ENCODE measurements around the gene UQCR10.
"Not testable (repeated sequence)": the region's sequence is repeated elsewhere in the genome, so short reads cannot be mapped to it uniquely, and the experiment has no call there.

The UQCR10 gene

DNA sequence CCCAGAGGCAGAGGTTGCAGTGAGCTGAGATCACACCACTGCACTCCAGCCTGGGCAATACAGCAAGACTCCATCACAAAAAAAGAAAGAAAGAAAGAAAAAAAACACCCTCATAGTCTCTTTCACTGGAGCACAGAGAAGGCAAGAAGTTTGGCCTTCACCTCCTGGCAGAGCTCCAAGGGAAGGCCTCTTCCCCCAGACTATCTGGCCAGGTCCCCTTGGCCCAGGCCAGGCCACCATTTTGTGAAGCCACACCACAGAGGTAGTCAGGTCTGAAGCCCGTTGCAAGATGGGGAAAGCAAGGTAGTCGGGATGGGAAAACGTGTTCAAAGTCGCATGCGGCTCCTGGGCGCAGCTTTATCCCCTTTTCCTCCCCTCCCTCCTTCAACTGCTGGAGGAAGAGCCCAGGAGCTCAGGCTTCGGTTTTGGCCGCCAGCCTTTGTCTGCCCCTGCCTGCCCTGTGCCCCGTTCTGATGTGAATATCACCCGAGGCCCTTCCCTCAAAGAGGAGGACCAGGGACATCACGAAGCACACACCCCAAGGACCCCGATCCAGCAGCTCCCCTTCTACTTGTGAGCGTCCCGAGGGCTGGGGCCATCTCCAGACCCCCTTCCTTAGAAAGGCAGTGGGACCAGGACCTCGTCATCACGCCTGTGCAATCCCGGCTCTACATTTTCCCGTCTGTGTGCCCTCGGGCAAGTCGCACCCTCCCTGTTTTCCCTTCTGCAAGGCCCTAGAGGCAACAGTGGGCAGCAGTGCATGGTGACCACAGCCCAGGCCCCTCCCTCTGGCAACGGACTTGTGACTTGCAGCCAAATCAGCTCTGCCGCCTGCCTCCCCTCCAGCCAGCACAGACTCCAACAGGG is 29.7 kb upstream of the UQCR10 start:
- DNase-seq, result no peak

DNA sequence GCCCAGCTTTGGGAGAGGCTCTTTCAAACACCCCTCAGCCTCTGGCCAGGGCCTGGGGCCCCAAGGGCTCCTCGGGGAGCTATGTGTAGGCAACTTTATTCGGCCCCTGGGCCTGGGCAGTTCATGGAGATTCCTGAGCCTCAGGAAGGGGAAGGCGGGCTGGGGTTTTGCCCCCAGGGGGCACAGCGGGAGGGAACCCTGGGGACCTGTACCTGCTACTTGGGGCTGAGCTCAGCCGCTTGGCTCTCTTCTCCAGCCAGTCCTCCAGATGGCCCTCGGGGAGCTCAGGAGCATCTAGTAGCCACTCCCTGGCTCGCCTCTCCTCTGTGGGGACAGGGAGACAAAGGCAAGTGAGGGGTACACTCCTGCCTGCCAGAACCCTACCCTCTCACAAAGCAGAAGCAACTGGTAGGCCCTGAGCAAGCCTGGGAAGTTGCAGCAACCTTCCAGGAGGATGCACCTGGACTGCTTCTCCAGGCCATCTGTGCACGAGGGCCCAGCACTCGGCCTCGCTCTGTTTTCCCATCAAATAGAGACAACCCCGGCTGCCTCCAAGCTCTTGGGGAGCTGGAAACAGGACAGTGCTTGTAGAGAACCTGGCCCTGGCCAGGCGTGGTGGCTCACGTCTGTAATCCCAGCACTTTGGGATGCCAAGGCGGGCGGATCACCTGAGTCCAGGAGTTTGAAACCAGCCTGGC is 28.9 kb upstream of the UQCR10 start:
- no peak for DNase-seq

DNA sequence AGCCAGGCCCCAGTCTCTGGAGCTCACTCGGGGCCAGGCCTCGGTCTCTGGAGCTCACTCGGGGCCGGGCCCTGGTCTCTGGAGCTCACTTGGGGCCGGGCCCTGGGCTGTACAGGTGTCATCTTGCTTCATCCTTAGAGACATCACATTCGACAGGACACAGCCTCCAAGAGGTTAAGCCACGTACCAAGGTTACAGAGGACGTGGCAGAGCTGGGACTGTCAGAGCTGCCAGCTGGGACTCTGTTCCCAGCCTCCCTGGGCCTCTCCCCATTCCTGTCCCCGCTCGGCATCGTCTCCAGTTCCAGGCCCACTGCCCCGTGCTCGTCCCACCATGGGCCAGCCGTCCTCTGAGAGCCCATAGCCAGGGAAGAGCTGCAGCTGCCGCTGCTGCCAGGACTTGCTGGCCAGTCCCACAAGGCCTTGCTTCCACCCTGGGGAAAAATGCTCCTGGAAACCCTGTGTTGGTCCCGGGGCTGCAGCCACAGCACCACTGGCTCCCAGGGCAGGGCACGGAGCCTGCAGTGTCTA is 27.8 kb upstream of the UQCR10 start:
- DNase-seq, result no peak

DNA sequence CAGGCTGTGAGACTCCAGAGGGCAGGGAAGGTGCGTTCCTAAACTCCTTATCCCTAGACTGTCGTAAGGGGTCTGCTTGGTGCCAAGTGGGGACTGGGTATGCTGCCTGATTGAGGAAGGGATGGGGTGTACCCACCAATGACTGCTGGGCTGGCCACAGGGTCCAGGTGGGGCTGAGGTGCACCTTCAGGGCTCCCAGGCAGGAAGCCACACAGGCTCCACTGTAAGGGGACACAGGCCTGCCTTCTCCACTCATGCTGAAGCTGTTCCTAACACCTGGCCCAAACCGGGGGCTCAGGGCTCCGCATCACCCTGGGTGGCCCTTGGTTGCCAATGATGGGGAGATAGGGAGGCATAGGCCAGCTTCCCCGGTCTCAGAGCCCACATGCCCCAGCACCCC is 27.0 kb upstream of the UQCR10 start:
- DNase-seq, result no peak

DNA sequence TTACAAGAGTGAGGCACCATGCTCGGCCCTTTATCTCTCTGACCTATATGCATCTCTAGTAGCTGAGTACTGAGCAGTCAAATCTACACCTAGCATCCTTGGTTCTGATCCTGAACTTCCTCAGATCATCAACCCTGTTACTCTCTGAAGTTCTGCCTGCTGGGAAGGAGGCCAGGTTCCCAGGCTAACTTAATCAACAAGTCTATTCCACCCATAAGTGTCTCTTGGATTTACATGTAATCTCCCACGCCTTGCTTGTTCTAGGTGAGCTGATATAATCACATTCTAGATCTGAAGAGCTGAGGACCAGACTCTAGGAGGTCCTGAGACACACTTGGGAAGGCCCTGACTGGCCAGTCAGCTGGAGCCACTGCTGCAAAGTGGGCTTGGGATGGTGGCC is 25.2 kb upstream of the UQCR10 start:
- DNase-seq, result no peak

DNA sequence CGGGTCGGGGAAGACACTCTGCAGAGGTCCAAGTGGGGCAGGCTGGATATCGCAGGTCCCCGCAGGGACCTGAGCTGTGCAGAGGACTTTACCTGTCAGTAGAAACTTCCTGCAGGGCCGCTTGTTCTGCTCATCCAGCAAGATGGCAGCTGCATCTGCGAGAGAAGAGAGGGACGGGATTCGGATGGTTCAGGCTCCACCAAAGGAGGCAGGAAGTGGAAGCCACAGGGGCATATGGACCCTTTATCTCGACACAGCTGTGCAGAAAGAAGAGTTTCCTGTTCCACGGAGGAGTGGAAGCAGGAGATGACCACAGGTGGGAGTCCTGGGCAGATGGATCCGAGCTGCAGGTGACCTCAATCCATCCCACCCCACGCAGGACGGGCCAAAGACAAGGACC is 24.8 kb upstream of the UQCR10 start:
- no peak for DNase-seq

DNA sequence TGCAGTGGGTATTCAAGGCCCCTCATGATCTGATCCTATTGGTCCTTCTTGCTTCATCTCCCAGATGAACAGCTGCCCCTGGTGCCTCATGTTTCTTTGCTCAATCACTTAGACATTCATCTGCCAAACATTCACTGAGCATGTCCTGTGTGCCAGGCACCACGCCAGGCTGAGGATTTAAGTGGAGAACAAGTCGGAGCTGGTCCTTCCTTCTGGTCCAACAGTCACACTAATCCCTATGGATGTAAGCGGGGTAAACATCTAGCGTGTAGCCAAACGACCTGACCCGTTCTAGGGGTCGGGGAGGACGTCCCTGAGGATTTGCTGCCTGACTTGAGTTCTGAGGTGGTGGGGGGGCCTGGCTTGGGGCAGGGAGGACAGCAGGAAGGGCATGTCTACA is 22.3 kb upstream of the UQCR10 start:
- no peak for DNase-seq

DNA sequence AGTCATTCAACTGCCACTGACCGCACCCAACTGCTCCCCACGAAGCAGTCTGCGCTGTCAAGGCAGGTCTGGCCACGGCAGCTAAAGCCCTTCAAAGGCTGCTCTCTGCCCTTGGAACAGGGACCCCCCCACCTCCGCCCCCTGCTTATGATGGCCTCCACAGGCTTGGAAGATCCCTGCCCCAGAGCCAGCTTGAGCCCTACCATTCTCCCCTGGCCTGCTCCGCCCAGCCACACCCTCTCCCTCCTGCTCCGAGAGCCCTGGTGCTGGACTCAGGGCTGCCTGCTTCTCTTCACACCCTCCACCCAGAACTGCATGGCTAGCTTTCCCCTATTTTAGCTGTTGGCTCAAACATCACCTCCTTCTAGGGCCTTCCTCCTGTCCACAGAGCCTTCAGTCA is 19.3 kb upstream of the UQCR10 start:
- DNase-seq, result no peak

DNA sequence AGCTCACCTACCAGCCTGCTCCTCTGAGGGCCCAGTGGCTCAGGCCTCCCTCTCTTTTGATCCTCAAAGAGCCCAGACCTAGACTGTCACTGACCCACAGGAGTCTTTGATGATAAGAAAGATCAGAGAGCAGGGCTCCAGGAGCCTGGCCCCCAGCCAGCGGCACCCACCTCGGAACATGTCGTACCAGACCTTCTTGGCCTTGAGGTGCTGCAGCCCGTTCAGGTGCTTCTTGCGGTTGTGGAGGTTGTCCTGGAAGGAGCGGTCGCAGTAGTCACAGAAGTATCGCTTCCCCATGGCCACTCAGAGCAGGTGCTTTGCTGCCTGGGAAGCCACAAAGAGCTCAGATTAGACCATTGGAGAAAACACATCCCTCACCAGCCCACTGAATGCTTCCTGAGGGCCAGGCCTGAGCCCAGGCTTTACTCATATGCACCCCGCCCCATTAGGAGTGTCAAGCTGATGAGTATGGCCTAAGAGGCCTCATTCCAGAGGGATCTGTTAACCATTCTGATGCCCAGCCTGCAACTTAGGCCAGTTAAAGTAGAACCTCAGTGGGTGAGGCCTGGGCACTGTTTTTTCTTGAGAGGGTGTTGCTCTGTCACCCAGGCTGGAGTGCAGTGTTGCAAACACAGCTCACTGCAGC is 18.8 kb upstream of the UQCR10 start:
- no peak for DNase-seq

DNA sequence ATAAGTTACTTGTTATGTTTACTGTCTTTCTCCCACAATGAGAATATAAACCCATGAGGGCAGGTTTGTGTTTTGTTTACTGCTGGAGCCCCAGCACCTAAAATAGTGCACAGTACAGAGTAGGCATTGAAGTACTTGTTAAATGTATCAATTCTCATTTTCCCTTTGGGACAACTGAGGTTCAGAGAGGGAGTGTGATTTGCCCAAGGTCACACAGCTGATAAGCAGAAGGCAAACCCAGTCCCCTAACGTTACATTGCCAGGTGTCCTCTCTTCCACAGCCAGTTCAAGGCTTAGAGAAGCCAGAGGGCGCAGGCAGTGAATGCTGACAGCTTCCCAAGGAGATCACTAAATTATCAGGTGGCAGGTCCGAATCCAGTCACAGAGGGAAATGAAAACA is 17.1 kb upstream of the UQCR10 start:
- no peak for DNase-seq

DNA sequence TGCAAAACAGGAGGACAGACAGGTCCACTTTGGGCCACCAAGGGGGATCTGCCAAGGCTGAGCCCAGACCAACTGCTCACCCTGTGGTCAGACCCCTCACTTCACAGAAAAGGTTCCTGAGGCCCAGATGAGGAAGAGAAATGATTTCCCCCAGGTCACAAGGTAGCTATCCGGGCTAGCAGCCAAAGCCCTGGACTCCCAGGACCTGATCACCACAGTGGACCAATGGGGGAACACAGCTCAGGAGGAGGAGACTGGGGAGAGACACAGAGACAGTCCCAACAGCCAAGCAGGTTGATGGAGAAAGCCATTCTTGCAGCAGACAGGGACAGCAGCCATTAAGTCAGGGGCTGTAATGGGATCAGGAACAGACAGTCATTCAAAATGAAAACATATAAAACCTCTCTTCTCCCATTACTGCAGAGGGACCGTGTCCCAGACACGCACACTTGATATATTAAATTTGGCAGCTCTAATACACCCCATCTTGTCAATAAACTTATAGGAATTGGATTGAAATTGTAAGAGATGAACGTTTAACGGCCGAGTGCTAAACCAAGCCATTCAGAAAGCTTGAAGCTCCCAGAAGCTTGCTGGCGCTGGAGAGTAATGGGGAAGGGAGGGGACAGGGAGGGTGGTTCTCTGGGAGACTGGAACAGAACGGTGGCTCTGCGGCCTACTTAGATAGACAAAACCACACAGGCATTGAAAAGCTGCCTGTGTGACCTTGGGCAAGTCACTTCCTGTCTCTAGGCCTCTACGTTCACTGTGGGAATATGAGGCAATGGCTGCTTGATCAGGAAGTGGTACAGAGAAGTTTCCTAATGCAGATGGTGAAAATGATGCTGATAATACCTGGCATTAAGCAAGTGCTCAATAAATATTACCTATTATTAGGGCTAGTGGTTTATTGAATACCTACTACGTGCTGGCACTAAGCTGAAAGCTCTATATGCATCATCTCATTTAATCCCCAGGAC is 16.3 kb upstream of the UQCR10 start:
- no peak for DNase-seq

DNA sequence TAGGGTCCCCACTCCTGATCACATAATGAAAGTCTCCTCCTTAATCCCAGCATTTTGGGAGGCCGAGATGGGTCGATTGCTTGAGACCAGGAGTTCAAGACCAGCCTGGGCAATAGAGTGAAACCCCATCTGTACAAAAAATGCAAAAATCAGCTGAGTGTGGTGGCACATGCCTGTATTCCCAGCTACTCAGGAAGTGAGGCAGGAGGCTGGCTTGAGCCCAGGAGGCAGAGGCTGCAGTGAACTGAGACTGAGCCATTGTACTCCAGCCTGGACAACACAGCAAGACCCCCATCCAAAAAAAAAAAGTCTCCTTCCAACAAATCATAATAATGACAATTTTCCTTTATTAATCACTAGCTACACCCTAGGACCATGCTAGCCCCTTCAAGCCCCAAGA is 15.5 kb upstream of the UQCR10 start:
- no peak for DNase-seq

DNA sequence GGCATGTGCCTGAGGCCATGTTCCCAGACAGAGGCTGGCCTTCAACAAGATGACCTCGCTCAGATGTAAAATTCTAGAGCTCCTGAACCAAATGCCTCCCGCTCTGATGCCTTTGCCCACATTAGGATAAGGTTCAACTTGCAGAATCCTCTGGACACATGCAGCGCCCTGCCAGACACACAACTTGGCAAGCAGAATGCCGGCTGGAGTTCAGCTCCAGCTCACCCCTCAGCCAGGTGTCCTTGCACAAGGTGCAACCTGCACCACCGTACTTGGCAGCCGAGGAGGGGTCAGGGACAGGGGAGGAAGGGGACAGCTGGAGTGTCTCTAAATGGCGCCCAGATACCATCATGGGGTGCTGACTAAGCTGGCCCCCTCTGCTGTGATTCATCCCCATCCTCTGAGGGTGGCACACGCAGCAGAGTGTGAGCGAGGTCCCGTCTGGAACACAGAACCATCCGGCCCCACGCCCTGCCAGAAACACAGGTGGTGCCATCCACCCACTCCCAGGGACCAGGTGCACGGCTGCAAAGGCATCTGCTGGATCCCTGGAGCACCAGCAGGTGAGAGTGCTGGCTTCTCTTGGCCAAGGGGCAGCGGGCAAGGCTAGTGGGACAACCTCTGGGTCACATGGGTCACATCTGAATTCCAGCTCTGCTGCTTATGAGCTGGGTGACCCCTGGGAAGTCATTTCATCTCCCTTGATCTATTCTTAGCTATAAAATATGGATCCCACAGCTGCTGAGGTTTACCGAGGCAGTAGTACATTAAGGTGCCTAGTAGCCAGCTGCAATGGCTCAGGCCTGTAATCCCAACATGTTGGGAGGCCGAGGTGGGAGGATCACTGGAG is 13.1 kb upstream of the UQCR10 start:
- DNase-seq, result no peak

DNA sequence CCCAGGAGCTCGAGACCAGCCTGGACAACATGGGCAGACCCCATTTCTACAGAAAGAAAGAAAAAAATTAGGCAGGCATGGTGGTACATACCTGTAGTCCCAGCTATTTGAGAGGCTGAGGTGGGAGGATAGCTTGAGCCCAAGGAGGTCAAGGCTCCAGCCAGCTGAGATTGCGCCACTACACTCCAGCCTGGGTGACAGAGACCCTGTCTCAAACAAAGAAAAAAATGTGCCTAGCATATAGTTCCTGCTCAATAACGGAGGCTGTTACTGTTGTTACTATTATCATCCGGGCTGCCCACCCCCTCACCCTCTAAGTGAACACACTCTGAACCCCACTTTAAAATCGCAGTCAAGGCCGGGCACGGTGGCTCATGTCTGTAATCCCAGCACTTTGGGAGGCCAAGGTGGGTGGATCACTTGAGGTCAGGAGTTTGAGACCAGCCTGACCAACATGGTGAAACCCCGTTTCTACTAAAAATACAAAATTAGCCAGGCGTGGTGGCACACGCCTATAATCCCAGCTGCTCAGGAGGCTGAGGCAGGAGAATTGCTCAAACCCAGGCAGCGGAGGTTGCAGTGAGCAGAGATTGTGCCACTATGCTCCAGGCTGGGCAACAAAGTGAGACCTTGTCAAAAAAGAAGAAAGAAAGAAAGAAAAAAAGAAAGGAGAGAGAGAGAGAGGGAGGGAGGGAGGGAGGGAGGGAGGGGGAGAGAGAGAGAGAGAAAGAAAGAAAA is 12.3 kb upstream of the UQCR10 start:
- DNase-seq, result not testable (repeated sequence)

DNA sequence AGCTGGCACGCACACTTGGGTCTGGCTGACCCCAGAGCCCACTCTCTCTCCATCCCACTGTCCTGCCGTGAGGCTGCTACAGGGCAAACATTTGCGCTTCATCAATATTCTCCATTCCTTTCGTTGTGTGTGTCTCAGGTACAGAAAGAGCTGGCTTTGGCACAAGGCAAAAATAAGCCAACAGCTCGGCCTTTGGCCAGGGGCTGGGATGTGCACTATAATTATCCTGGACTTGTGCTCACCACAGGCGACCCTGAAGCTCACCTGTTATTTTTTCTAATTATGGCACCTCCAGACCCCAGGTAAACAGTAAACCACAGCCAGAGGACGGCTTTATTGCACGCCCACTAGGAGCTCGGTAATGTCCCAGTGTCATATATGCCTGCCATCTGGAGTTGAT is 11.3 kb upstream of the UQCR10 start:
- DNase-seq, result no peak

DNA sequence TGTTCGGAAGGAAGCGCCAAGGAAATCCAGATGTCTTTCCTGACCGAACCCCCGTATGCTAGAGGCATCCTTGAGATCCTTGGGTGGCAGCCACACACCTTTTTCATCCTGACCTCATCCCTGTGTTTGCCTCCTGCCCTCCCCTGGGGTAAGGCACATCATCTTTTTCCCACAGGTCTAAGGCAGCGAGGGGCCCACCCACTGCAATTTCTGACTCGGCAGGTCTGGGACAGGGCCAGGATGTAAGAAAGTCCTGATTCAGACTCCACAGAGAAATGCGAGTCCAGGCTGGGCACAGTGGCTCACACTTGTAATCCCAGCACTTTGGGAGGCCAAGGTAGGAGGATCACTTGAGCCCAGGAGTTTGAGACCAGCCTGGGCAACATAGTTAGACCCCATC is 10.8 kb upstream of the UQCR10 start:
- DNase-seq, result no peak

DNA sequence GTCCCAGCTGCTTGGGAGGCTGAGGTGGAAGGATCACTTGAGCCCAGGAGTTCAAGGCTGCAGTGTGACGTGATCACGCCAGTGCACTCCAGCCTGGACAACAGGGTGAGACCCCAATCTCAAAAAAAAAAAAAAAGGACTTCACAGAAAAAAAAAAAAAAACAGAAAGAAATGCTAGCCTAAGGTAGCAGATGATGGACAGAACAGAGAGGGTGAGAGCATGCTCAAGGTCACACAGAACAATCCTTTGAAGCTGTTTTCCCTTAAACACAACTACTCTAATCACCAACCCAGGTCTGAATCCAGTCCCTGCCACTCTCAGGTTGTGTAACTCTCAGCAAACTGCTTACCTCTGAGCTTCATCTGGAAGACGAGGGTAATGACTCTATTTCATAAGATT is 10.1 kb upstream of the UQCR10 start:
- DNase-seq, result no peak

DNA sequence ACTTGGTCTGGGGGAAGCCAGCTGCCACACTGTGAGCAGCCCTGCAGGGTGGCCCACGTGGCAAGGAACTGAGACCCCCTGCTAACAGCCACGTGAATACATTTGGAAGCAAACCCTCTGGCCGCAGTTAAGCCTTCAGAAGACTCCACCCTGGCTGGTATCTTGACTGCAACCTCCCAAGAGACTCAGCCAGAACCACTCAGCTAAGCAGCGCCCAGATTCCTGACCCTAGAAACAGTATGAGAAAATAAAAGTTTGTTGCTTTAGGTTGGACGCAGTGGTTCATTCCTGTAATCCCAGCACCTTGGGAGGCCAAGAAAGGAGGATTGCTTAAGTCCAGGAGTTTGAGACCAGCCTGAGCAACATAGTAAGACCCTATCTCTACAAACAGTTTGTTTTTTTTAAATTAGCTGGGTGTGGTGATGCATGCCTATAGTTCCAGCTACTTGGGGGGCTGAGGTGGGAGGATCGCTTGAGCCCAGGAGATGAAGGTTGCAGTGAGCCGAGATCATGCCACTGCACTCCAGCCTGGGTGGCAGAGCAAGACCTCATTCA is 9.0 kb upstream of the UQCR10 start:
- DNase-seq, result no peak

DNA sequence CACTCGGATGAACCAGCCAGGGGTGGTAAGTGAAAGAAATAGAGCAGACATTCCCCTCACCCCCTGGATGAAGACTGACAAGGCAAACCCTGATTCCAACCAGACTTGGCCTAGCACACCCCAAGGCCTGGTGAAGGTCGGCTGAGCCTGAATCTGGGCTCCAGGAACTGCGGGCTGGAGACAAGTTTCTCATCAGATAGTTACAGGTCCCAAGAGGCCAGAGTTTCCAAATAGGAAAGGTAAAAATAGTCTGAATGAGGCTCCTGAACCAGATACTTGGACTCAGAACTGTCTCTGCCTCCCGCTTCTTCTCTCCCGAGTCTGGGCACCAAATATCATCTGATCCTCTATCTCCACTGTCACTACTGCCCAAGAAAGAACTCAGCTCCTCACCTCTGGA is 8.2 kb upstream of the UQCR10 start:
- no peak for DNase-seq

DNA sequence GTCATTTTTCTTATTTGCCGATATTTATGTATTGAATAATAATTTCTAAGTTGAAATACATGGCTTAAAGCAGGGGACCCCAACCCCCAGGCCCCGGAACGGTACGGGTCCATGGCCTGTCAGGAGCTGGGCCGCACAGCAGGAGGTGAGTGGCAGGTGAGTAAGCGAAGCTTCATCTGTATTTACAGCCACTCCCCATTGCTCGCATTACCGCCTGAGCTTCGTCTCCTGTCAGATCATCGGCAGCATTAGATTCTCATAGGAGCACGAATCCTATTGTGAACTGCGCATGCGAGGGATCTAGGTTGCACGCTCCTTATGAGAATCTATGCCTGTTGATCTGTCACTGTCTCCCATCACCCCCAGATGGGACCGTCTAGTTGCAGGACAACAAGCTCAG is 4.9 kb upstream of the UQCR10 start:
- DNase-seq, result no peak

All from stimulated activated CD4-positive, alpha-beta T cell treated with anti-CD3 and anti-CD28 coated beads, Interleukin-4, amount 100 ng/mL, for 4 hours (primary cell).